Common myeloid progenitor, CD34-positive (primary cell): Measurements from ENCODE around the gene ABCA7.

Source experiments
- CTCF ChIA-PET: fragments of 350-600 bp; sonication (Branson Sonifier 250); formaldehyde crosslinking; loops from one replicate; lab custom pipeline; 2021; ENCODE audit warnings: antibody characterized with exemption; lab: Charles Lee
- POLR2A ChIA-PET: fragments of 350-600 bp; sonication (Branson Sonifier 250); formaldehyde crosslinking; loops from one replicate; lab custom pipeline; 2021; ENCODE audit warnings: antibody characterized with exemption; lab: Charles Lee
- DNase-seq, 3 donors: peaks; one replicate each; pipeline versions ENCODE4 v3.0.0 to v3.0.0-alpha.2; 2013
- H3K27ac ChIP-seq, 2 experiments: 1 replicate in 1 of 2; 2 replicates in 1 of 2; pipeline ENCODE4 v1.7.0; 2013; ENCODE audit warnings: inconsistent platforms in 2 of 2, low read length in 2 of 2, mild to moderate bottlenecking in 2 of 2, low read depth in 1 of 2, moderate library complexity in 1 of 2; ENCODE audit not compliant: severe bottlenecking in 2 of 2, insufficient read depth in 1 of 2, poor library complexity in 1 of 2
- H3K27me3 ChIP-seq, 5 experiments: replicated peaks in 2 of 5; 1 replicate in 3 of 5; 2 replicates in 2 of 5; pipeline versions ENCODE4 v1.6.1 to v1.7.0; 2013; ENCODE audit warnings: low read length in 4 of 5, mild to moderate bottlenecking in 2 of 5, moderate library complexity in 2 of 5, inconsistent platforms in 1 of 5; ENCODE audit not compliant: insufficient read depth in 5 of 5, control insufficient read depth in 4 of 5
- H3K36me3 ChIP-seq, 4 experiments: 1 replicate in 2 of 4; 2 replicates in 2 of 4; pipeline versions ENCODE4 v1.6.1 to v1.7.0; 2013; ENCODE audit warnings: low read length in 3 of 4, control low read depth in 1 of 4, mild to moderate bottlenecking in 1 of 4; ENCODE audit not compliant: control insufficient read depth in 4 of 4, insufficient read depth in 4 of 4
- H3K4me1 ChIP-seq, 4 experiments: 1 replicate in 3 of 4; 2 replicates in 1 of 4; pipeline versions ENCODE4 v1.6.1 to v1.7.1; 2013; ENCODE audit warnings: low read length in 3 of 4, mild to moderate bottlenecking in 3 of 4, control low read depth in 1 of 4, inconsistent platforms in 1 of 4, moderate library complexity in 1 of 4; ENCODE audit not compliant: control insufficient read depth in 4 of 4, insufficient read depth in 4 of 4; ENCODE audit errors: control extremely low read depth in 1 of 4
- H3K4me3 ChIP-seq, 7 experiments: 1 replicate in 4 of 7; 2 replicates in 3 of 7; pipeline versions ENCODE4 v1.5.1 to v1.7.0; 2013; ENCODE audit warnings: mild to moderate bottlenecking in 7 of 7, low read length in 6 of 7, moderate library complexity in 6 of 7, inconsistent platforms in 2 of 7, low read depth in 2 of 7, control low read depth in 1 of 7; ENCODE audit not compliant: insufficient read depth in 4 of 7, control insufficient read depth in 1 of 7; ENCODE audit errors: extremely low read depth in 1 of 7
- H3K9me3 ChIP-seq, 5 experiments: 1 replicate in 4 of 5; 2 replicates in 1 of 5; pipeline versions ENCODE4 v1.6.1 to v1.7.1; 2013; ENCODE audit warnings: low read length in 4 of 5, mild to moderate bottlenecking in 2 of 5, inconsistent platforms in 1 of 5, low read depth in 1 of 5, moderate library complexity in 1 of 5; ENCODE audit not compliant: control insufficient read depth in 4 of 5, insufficient read depth in 2 of 5; ENCODE audit errors: control extremely low read depth in 1 of 5
- WGBS: methylation state at CpG from one replicate; pipeline ENCODE4 v1.1.5; 2013; ENCODE audit not compliant: insufficient coverage; 5-methylcytosine and 5-hydroxymethylcytosine counted together

The ABCA7 gene

GRCh38 chr19:1017115-1017905 is 22.6 kb upstream of the ABCA7 start:
- DNase-seq: no peak
- ChIA-PET CTCF (interaction anchor here (0.9 to 1.2 kb wide), 2 partner anchors 93 to 197 kb away, joined by 3 read pairs; no protein-coding TSS in a partner anchor), POLR2A (no interaction called here)
- Histone ChIP-seq H3K27ac (peak overlapping the region in 1 of 2 experiments; percentile 61), H3K9me3 (no peaks in the 10 kb centered on the region), H3K27me3 (no peaks in the 10 kb centered on the region), H3K4me1 (peaks cover 0 to 45% (median 40%) of the 10 kb centered on the region in 4 experiments), H3K4me3 (no peak overlapping the region), H3K36me3 (peaks cover 2 to 60% (median 23%) of the 10 kb centered on the region in 4 experiments)
- 85% methylated on average over 21 of the region's 24 CpGs for WGBS

- Histone ChIP-seq H3K27ac (peak overlapping the region; percentile 25 to 61), H3K9me3 (no peaks in the 10 kb centered on the region), H3K36me3 (peaks cover 2 to 55% (median 18%) of the 10 kb centered on the region in 4 experiments), H3K27me3 (no peaks in the 10 kb centered on the region), H3K4me3 (no peak overlapping the region), H3K4me1 (peaks cover 0 to 45% (median 41%) of the 10 kb centered on the region in 4 experiments)
- POLR2A ChIA-PET: no interaction called here
- 88% methylated on average over 9 of the region's 9 CpGs for WGBS
- no peak for DNase-seq
- CTCF ChIA-PET: no interaction called here
Observed at GRCh38 chr19:1017906-1018305, 22.0 kb upstream of the ABCA7 start.

GRCh38 chr19:1018393-1018792 is 21.5 kb upstream of the ABCA7 start:
- Histone ChIP-seq H3K9me3 (no peaks in the 10 kb centered on the region), H3K36me3 (peaks cover 1 to 51% (median 13%) of the 10 kb centered on the region in 4 experiments), H3K27me3 (no peaks in the 10 kb centered on the region), H3K4me1 (peaks cover 0 to 45% (median 41%) of the 10 kb centered on the region in 4 experiments), H3K4me3 (no peak overlapping the region), H3K27ac (peak overlapping the region; percentile 25 to 61)
- WGBS: 78% methylated on average over 5 of the region's 5 CpGs
- CTCF ChIA-PET: interaction anchor here (0.8 kb wide), 1 partner anchor 30 kb away, joined by 4 read pairs; no protein-coding TSS in a partner anchor
- POLR2A ChIA-PET: interaction anchor here (0.7 kb wide), 1 partner anchor 174 kb away, joined by 4 read pairs; no protein-coding TSS in a partner anchor
- peak in 1 of 3 donors; percentile 65 for DNase-seq

GRCh38 chr19:1018932-1019615 is 20.8 kb upstream of the ABCA7 start:
- 84% methylated on average over 9 of the region's 17 CpGs for WGBS
- peak overlapping the region in 1 of 2 experiments; percentile 99 for H3K27ac ChIP-seq

GRCh38 chr19:1019616-1019961 is 20.3 kb upstream of the ABCA7 start:
- Histone ChIP-seq H3K36me3 (peaks cover 0 to 39% (median 6%) of the 10 kb centered on the region in 4 experiments), H3K4me3 (peak overlapping the region; percentile 66 to 97 (median 91)), H3K27me3 (no peaks in the 10 kb centered on the region), H3K27ac (peak overlapping the region; percentile 99), H3K4me1 (peaks cover 0 to 45% (median 41%) of the 10 kb centered on the region in 4 experiments), H3K9me3 (no peaks in the 10 kb centered on the region)
- WGBS: 82% methylated on average over 17 of the region's 18 CpGs
- CTCF ChIA-PET: interaction anchor here (0.7 to 1.8 kb wide), 7 partner anchors 14 to 156 kb away, joined by 3 to 7 read pairs (median 3); partner anchors contain the start of gene GRIN3B
- POLR2A ChIA-PET: interaction anchor here (0.7 kb wide), 1 partner anchor 23 kb away, joined by 4 read pairs; no protein-coding TSS in a partner anchor
- no peak for DNase-seq

More at GRCh38 chr19:1018932-1019615, 20.8 kb upstream of the ABCA7 start:
- H3K27me3 ChIP-seq: no peaks in the 10 kb centered on the region
- ChIA-PET CTCF (interaction anchor here (0.7 to 1.8 kb wide), 8 partner anchors 13 to 155 kb away, joined by 3 to 7 read pairs (median 3); partner anchors contain the start of gene GRIN3B), POLR2A (interaction anchor here (0.7 kb wide), 1 partner anchor 173 kb away, joined by 4 read pairs; no protein-coding TSS in a partner anchor)
- H3K4me1 ChIP-seq: peaks cover 0 to 45% (median 41%) of the 10 kb centered on the region in 4 experiments
- no peaks in the 10 kb centered on the region for H3K9me3 ChIP-seq
- no peak for DNase-seq
- peak overlapping the region in 6 of 7 experiments; percentile 13 to 97 (median 89) for H3K4me3 ChIP-seq
- H3K36me3 ChIP-seq: peaks cover 0 to 44% (median 8%) of the 10 kb centered on the region in 4 experiments

GRCh38 chr19:1019980-1020867 is 19.7 kb upstream of the ABCA7 start:
- Histone ChIP-seq H3K9me3 (no peaks in the 10 kb centered on the region), H3K4me1 (peaks cover 0 to 45% (median 41%) of the 10 kb centered on the region in 4 experiments), H3K4me3 (peak overlapping the region; percentile 66 to 97 (median 91)), H3K27me3 (no peaks in the 10 kb centered on the region), H3K27ac (peak overlapping the region; percentile 99), H3K36me3 (peaks cover 0 to 32% (median 6%) of the 10 kb centered on the region in 4 experiments)
- POLR2A ChIA-PET: interaction anchor here (0.5 to 1.5 kb wide), 4 partner anchors 24 to 174 kb away, joined by 3 to 6 read pairs (median 4); partner anchors contain the start of gene WDR18
- DNase-seq: peak in 1 of 3 donors; percentile 70
- under 1% methylated on average over 59 of the region's 60 CpGs for WGBS
- CTCF ChIA-PET: interaction anchor here (1.0 to 1.8 kb wide), 6 partner anchors 15 to 68 kb away, joined by 3 to 7 read pairs (median 3); partner anchors contain the start of gene GRIN3B
